Tibial nerve (tissue), 4 donors: ENCODE results near the gene MBOAT2. TPM values are rescaled to one million over a fixed set of nuclear protein-coding genes. Genes with fewer than 3 reads are reported as not detected.

Experiments
- DNase-seq, 2 donors: peaks; one replicate each; pipeline ENCODE4 v3.0.0-alpha.2; 2019; ENCODE audit warnings: low spot score in 2 of 2
- H3K27ac ChIP-seq, 4 donors: fragments of 200-600 bp; sonication (generic) in 3 of 4; one replicate each; pipeline ENCODE4 v1.5.1; 2017 to 2019; ENCODE audit warnings: mild to moderate bottlenecking in 1 of 4
- H3K27me3 ChIP-seq, 2 donors: fragments of 200-600 bp; sonication (generic) in 1 of 2; one replicate each; pipeline versions ENCODE4 v1.5.1 to v1.6.0; 2017 to 2019
- H3K36me3 ChIP-seq, 3 donors: fragments of 200-600 bp; sonication (generic); one replicate each; pipeline ENCODE4 v1.5.1; 2018 to 2019
- H3K4me1 ChIP-seq, 4 donors: fragments of 200-600 bp; sonication (generic) in 3 of 4; one replicate each; pipeline ENCODE4 v1.5.1; 2017 to 2019
- H3K4me3 ChIP-seq, 4 donors: fragments of 200-600 bp; sonication (generic) in 3 of 4; one replicate each; pipeline ENCODE4 v1.5.1; 2017 to 2019; ENCODE audit warnings: mild to moderate bottlenecking in 1 of 4, moderate library complexity in 1 of 4
- H3K9me3 ChIP-seq, 4 donors: fragments of 200-600 bp; sonication (generic) in 3 of 4; one replicate each; pipeline ENCODE4 v1.5.1; 2017 to 2019
- CTCF ChIP-seq, 5 experiments: fragments of 200-600 bp in 3 of 5; fragments of 450-650 bp in 2 of 5; sonication (generic) in 3 of 5; IDR thresholded peaks; one replicate each; pipeline ENCODE4 v1.5.1; 2016 to 2019; ENCODE audit warnings: antibody characterized with exemption in 5 of 5, mild to moderate bottlenecking in 3 of 5, moderate library complexity in 2 of 5
- EP300 ChIP-seq, 2 donors: sonication (generic); formaldehyde crosslinking; IDR thresholded peaks; one replicate each; pipeline ENCODE4 v1.6.1; 2017; ENCODE audit warnings: antibody characterized with exemption in 2 of 2, mild to moderate bottlenecking in 1 of 2
- POLR2A ChIP-seq, 2 donors: fragments of 450-650 bp; IDR thresholded peaks; one replicate each; pipeline ENCODE4 v1.6.1; 2017; ENCODE audit warnings: antibody characterized with exemption in 2 of 2, mild to moderate bottlenecking in 2 of 2, moderate library complexity in 2 of 2
- WGBS, 2 donors: methylation state at CpG; one replicate each; pipeline ENCODE4 v1.1.5; 2018; 5-methylcytosine and 5-hydroxymethylcytosine counted together
- total RNA-seq, 4 donors: library from RNA; depleted of rRNA; stranded (reverse); fragments of >200 nt; gene quantifications; one replicate each; pipeline ENCODE4 v1.1.0, GENCODE V29; 2016

Gene MBOAT2
- total RNA-seq, 4 donors from 2014 or later = 23.7 to 56.2 (median 45.5) TPM

DNA sequence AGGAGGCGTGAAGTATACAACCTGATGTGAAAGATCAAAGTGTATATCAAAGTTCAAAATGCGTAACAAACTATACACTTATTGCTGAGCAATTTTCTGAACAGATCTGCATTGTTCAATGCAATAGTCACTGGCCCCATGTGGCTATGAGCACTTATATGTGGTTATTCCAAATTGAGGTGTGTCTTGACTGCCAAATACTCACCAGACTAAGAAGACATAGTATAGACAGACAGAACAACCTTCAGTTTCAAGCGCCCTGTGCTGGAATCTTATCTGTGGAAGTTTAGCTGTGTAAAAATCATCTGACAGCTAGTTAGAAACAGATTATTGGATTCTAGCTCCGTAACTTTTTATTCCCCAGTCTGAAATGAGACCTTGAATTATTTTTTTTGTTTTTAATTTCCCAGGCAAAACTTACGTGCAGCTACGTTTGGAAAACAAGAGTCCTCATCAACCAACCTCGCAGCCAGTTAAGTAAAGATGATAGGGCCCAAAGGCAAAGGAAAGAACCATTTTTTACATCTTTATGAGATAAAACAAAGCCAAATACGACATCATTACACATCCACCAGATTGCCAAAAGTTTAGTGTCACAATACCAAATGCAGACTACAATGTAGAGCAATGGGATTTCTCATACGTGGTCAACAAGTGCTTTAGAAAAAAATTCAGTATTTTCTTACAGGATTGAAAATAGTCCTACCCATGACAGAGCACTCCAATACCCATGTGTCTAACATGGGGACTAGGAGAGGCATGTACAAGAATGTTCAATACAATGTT, 37.2 kb downstream of the MBOAT2 start:
- DNase-seq = no peak
- Histone ChIP-seq H3K36me3 (no peaks in the 10 kb centered on the region), H3K27me3 (no peaks in the 10 kb centered on the region), H3K9me3 (peaks cover 0 to 5% (median 0%) of the 10 kb centered on the region in 4 donors), H3K4me1 (peaks cover 0 to 6% (median 2%) of the 10 kb centered on the region in 4 donors), H3K27ac (no peak overlapping the region), H3K4me3 (no peak overlapping the region)
- WGBS, 2 donors = 73 to 80% methylated on average over 9 of the region's 9 CpGs
- TF ChIP-seq POLR2A (IDR thresholded peaks at IDR 0.05) (no peak), CTCF (IDR thresholded peaks at IDR 0.05) (no peak), EP300 (IDR thresholded peaks at IDR 0.05) (no peak)

DNA sequence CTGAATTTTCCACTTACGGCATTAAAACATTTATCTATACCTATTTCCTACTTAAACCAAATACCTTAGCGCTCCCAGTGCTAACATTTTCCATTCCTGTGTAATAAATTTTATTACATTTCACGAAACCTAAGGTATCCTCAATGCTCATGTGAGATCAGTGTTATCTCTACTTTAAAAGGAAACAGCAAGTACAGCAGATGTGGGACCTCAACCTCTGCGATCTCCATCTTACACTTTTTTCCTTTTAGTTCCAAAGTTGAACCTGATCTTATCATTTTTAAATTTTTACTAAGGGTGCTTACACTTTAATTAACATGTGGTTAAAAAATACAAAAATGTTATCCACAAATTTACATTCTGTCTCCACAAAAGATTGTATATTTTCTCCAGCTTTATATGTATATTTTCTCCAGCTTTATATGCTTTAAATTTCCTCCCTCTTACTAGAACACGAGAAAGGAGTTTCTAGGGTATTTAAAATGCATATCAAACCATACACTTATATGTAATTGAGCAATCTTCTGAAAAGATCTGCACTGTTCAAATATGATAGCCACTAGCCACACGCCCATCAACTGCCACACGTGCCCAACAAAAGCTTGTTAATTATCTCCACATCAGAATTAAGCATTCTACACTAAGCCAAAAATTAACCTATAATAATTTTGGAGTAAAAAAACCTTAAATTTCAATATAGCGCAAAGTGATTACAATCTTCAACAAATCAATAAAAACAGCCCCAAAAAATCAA, 38.1 kb downstream of the MBOAT2 start:
- Histone ChIP-seq H3K27ac (no peak overlapping the region), H3K4me1 (peaks cover 0 to 6% (median 2%) of the 10 kb centered on the region in 4 donors), H3K27me3 (no peaks in the 10 kb centered on the region), H3K36me3 (no peaks in the 10 kb centered on the region), H3K4me3 (no peak overlapping the region), H3K9me3 (peaks cover 0 to 5% (median 0%) of the 10 kb centered on the region in 4 donors)
- 86 to 90% methylated on average over 8 of the region's 8 CpGs for WGBS, 2 donors
- TF ChIP-seq POLR2A (IDR thresholded peaks at IDR 0.05) = no peak
- no peak for TF ChIP-seq EP300 (IDR thresholded peaks at IDR 0.05)
- no peak for TF ChIP-seq CTCF (IDR thresholded peaks at IDR 0.05)
- no peak for DNase-seq

GRCh38 chr2:8962890-8963289, 40.6 kb downstream of the MBOAT2 start:
- 86 to 89% methylated on average over 6 of the region's 6 CpGs for WGBS, 2 donors
- H3K4me3 ChIP-seq = no peak overlapping the region
- H3K27me3 ChIP-seq = no peaks in the 10 kb centered on the region
- no peaks in the 10 kb centered on the region for H3K9me3 ChIP-seq
- peaks cover 0 to 6% (median 2%) of the 10 kb centered on the region in 4 donors for H3K4me1 ChIP-seq
- H3K36me3 ChIP-seq = no peaks in the 10 kb centered on the region
- no peak overlapping the region for H3K27ac ChIP-seq
- DNase-seq = no peak
- TF ChIP-seq EP300 (IDR thresholded peaks at IDR 0.05) (no peak), POLR2A (IDR thresholded peaks at IDR 0.05) (no peak), CTCF (IDR thresholded peaks at IDR 0.05) (no peak)

- H3K9me3 ChIP-seq = peaks cover 0 to 6% (median 0%) of the 10 kb centered on the region in 4 donors
- DNase-seq = no peak
- H3K27me3 ChIP-seq = no peaks in the 10 kb centered on the region
- 37 to 38% methylated on average over 4 of the region's 4 CpGs for WGBS, 2 donors
- no peak overlapping the region for H3K27ac ChIP-seq
- peaks cover 0 to 16% (median 0%) of the 10 kb centered on the region in 3 donors for H3K36me3 ChIP-seq
- peaks cover 0 to 6% (median 0%) of the 10 kb centered on the region in 4 donors for H3K4me1 ChIP-seq
- H3K4me3 ChIP-seq = no peak overlapping the region
- TF ChIP-seq EP300 (IDR thresholded peaks at IDR 0.05) = no peak
- TF ChIP-seq POLR2A (IDR thresholded peaks at IDR 0.05) = no peak
- no peak for TF ChIP-seq CTCF (IDR thresholded peaks at IDR 0.05)
Measured at GRCh38 chr2:8957628-8958027, 45.9 kb downstream of the MBOAT2 start.

DNA sequence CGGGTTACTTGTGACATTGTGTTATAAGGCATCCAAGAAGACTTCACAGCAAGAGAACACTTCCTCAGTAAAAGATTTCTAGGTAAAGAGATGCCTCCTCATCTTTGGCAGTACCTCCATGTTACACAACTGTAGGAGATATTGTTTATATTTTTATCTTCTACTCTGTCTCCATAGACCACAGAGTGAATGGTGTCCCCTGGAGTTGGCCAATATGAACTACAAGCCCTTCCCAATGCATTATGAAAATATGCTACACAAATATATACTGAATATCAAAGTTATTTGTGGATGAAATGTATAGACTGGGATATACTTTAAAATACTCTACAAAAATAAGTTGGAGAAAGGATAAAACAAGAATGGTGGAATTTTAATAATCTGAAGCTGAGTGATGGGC, 46.7 kb downstream of the MBOAT2 start:
- H3K4me1 ChIP-seq = peaks cover 0 to 6% (median 0%) of the 10 kb centered on the region in 4 donors
- DNase-seq = no peak
- no peak overlapping the region for H3K4me3 ChIP-seq
- H3K36me3 ChIP-seq = peaks cover 0 to 16% (median 0%) of the 10 kb centered on the region in 3 donors
- WGBS, 2 donors = 94 to 95% methylated on average over 1 of the region's 1 CpG
- H3K27me3 ChIP-seq = no peaks in the 10 kb centered on the region
- TF ChIP-seq EP300 (IDR thresholded peaks at IDR 0.05) = no peak
- TF ChIP-seq POLR2A (IDR thresholded peaks at IDR 0.05) = no peak
- TF ChIP-seq CTCF (IDR thresholded peaks at IDR 0.05) = no peak
- no peak overlapping the region for H3K27ac ChIP-seq
- H3K9me3 ChIP-seq = peaks cover 0 to 6% (median 0%) of the 10 kb centered on the region in 4 donors
